Effector CD4-positive, alpha-beta T cell (primary cell): Measurements from ENCODE around the gene SNX3.

Experiments used
- DNase-seq: peaks from one replicate; pipeline ENCODE4 v3.0.0-alpha.2; 2020

SNX3 gene

DNA sequence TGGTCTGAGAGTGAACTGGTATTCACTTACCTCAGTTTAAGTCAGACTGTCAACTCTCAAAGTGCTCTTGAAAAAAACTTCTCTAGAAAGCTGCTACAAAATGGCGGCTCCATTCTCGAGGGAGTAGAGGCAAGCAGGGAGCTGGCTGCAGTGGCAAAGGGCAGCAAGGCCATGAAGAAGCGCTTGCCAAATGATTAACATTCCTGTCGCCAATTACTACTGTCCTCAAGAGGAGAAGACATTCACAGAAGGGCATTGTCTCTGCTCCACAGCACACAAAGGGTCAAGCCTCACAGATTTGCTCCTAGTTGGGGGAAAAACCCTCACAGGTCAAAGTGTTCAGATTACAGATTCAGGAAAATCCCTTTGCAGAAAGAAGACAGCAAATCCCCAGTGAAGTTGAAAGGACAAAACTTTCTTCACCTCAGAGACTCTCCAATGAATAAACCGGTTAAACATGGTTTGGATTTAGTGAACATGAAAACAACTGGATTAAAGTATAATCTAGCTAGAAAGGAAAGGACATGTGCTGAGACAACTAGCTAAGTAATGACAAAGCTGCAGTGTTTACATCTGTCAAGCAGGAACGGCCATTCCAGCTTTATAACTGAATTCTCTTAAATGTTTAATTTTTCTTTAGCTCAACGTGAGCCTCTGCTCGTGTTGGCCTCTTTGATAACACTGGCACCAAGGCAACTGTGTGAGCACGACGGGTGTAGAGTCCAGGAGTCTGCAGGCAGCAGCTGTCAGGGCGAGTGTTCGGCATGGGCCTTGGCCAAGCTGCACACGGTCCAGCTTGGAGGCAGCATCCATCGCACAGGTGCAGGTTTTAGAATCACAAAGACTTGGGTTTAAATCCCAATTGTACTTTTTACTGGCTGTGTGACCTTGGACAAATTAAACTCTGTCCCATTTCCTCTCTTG lies 57.4 kb downstream of the SNX3 start:
- no peak for DNase-seq

DNA sequence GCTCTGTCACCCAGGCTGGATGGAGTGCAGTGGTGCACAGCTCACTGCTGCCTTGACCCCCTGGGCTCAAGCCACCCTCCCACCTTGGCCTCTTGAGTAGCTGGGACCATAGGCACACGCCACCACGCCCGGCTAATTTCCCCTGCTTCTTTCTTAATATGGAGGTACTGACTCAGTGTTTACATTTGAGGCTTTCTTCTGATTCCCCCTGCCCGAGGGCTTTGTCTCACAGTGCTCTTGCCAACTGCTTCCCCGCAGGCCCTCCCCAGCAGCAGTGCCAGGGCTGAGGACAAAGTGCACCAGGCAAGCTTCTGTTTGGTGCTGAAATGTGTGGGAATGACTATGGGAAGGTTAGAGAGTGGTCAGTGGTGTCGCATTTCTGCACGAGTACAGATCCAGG lies 60.2 kb downstream of the SNX3 start:
- DNase-seq, result no peak

DNA sequence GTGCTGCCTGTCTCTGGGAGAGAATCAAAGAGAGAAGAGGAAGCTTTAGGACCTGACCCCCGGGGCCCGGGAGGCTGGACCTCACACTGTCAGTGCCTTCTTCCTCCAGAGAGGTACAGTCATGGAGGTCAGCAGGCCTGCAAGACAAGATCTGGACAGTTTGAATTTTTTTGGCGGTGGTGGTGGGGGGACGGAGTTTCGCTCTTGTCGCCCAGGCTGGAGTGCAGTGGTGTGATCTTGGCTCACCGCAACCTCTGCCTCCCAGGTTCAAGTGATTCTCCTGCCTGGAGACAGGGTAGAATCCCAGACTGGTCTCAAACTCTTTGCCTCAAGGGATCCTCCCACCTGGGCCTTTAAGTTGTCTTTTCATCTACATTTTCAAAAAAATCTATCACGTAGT lies 60.7 kb downstream of the SNX3 start:
- no peak for DNase-seq

DNA sequence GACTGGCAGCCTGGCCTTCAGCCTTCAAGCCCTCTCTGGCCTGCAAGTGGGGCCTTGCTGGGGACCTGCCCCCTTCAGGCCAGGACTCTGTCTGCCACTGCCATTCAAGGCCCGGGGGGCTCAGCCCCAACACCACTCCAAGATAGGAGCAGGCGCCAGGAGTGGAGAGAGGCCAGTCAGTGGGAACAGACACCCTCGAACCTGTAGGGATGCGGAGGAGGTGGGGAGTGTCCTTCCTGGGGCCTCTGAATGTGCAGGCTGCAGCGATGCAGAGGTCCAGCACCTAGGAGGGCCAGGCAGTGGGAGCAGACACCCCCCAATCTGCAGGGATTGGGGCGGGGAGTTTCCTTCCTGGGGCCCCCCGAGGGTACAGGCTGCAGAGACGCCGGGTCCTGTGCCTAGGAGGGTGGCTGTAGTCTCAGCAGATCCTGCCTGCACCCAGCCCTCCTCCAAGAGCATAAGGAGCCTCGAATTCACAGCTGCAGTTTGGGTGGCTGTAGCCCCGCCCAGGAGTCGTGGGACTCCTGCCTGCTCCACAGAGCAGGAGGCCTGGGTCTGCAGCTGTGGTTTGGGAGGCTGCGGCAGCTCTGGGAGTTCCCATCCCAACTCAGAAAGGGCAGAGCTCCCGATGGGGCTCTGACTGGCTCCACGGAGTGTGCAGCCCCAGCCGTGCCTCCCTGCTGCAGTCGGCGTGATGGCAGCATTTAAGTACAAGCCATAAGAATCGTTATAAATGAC lies 61.9 kb downstream of the SNX3 start:
- no peak for DNase-seq

DNA sequence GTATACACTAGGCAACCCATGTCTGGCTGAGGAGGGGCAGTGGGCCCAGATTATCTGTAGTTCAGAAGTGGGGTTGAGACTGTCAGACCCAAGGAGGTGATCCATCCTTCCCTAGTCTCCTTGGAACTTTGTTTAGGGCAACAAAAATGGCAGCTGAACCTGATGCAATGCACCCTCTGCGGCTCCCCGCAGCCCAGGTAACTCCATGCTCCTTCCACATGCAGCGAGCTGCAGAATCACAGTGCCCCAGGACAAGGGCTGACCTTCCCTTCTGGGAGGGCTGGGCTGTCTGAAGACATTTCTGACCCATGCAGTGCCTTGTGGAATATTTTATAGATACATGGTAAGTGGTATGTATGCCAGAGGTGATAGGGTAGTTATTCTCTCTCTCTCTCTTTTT lies 65.6 kb downstream of the SNX3 start:
- DNase-seq, result no peak

DNA sequence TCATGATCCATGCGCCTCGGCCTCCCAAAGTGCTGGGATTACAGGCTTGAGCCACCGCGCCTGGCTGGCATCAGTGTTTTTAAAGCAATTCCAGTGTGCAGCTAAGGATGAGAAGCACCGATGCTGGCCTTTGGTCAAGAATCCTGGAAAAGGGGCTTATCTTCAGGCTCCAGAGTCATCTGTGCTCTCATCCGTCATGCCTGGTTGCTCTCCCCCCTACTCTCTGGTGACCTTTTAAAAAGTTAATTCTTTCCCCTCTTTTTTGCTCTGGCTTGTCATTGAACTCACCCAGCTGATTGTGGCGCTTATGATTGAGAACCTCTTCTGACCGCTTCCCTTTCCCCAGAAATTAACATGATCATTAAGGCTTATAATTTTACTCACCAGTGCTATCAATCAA lies 66.3 kb downstream of the SNX3 start:
- DNase-seq, result no peak

DNA sequence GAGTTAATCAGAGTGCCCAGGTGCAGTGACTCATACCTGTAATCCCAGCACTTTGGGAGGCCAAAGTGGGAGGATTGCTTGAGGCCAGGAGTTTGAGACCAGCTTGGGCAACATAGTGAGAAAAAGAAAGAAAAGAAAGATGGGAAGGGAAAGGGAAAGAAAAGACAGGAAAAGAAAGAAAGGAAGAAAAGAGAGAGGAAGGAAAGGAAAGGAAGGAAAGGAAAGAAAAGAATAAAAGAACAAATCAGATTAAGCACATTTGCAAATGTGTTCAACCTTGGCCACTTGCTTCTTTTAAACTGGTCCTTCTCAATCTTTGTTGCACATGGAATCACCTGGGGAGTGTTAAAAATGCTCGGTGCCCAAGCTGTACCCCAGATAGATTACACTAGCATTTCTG lies 67.0 kb downstream of the SNX3 start:
- DNase-seq, result no peak

DNA sequence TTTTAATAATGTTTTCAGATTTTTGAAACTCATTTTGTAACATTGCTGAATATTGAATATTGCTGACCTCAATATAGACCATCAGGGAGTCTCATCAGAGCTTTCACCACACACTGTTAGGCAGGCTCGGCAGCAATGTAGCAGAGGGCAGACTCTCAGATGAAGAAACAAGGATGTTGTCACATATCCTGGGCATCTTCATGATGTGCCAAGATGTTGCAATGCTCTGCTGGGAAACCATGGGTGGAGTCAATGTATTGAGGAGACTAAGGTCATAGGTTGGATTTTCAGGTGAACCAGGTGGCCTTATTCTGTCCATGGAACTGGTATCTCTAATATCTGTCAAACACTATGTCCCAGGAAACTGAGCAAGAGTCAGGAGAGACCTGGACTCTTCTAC lies 67.7 kb downstream of the SNX3 start:
- DNase-seq, result no peak

DNA sequence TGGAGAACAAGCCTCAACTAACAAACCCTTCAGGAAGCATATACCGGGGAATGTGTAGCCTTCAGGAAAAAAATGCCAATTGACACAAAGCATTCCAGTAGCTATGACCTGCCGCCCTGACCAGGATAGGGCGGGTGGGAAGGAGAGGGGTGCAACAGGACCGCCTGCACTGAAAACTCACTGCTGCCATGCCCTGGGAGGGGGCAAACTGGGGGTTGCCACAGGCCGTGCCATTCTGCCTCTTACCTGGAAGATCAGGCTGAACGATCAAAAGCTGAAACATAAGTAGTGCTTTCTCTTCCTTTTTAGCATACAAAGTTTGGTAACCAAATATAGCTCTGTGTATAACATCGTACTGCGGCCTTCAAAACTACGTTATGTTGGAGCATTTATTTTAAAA lies 73.3 kb downstream of the SNX3 start:
- DNase-seq, result no peak

DNA sequence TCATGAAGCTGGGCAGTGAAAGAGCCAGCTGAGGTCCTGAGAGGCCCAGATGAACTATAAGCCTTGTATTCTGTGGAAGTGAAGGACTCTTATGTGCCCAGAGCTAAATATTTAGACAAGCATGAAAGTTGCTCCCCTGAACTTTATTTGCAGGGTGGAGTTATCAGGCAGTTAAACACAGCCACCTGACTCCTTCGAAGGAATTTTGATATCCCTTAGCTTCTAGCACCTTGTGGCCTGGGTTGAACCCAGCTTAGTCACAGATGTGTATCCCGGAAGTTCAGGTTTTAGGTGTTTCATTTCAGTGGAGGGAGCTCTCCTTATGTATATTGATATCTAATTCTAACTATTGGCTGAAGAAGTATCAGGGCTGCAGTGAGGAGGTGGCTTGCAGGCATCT lies 74.6 kb downstream of the SNX3 start:
- no peak for DNase-seq

DNA sequence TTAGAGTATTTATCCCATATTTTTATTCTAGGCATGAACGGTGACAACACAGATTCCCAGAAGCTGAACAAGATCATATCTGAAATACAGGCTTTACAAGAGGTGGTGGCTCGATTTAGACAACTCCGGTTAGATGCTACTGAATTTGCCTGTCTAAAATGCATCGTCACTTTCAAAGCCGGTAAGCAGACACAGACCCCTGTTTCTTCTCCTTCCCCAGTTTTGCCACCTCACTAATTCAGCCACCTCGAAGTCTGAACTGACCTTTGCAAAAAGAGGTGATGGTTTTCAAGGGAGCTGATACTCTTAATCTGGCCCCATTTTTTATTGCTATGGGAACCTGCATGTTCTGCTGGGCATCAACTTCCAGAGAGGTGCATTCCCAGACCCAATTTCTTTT lies 80.1 kb downstream of the SNX3 start:
- no peak for DNase-seq

DNA sequence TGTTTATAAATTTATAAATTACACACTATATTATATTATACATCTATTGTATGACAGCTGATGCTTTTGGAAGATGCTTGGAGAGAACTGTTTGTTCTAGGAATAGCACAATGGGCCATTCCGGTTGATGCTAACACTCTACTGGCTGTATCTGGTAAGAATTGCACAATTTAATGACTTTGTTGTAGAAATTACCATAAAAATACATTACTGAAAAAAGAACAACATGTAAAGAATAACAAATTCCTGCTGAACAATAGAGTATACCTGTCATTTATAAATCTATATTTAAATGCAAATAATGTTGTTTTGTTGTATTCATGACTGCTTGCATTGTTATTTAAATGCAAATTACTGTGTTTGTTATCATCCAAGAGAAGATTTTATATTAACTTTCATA lies 80.6 kb downstream of the SNX3 start:
- no peak for DNase-seq

DNA sequence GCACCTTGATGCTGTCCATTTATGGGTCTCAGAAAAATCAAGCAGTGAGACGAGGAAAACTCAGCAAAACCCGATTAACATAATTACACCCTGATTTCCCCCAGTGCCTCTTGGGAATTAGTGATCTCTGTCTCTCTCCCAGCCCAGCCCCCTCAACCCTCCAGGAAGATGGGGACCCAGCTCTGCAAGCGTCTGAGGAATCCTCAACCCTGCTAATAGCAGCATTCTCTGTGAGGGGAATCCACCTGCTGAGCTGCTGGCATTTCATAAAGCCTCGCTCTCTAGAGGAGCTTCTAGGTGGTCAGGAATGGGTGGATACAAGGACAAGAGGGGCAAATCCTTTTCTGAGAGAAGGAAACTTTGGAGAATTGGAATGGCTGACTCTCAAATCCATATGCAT lies 81.1 kb downstream of the SNX3 start:
- DNase-seq, result no peak

DNA sequence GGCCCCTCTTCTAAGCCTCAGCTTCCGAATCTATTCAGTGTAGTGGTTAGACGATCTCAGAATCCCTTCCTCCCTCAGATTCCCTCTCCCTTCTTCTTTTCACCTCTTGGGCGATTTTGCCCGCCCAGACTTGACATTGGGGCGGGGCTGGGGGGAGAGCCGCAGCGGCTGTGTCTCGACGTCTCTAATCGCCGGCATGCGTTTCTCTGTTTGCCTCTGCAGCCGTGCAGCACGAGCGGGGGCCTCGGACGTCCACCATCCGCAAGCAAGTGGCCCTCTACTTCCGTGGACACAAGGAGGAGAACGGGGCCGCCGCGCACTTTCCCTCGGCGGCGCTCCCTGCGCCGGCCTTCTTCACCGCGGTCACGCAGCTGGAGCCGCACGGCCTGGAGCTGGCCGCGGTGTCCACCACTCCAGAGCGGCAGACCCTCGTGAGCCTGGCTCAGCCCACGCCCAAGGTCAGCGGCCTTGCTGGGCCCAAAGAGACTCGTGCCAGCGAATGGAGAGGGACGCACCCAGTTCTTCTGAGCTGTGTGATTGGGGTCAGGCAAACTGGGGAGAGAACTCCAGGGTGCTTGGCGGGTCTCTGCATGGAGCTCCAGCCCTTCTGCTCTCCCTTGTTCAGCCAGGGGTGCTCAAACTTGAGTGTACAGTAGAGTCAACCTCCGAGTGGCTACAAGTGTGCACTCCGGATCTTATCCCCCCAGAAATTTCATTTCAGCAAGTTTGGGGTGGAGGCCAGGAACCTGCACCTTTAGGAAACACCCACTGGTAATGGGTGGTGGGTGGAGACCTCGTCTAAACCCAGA lies 84.4 kb downstream of the SNX3 start:
- no peak for DNase-seq

DNA sequence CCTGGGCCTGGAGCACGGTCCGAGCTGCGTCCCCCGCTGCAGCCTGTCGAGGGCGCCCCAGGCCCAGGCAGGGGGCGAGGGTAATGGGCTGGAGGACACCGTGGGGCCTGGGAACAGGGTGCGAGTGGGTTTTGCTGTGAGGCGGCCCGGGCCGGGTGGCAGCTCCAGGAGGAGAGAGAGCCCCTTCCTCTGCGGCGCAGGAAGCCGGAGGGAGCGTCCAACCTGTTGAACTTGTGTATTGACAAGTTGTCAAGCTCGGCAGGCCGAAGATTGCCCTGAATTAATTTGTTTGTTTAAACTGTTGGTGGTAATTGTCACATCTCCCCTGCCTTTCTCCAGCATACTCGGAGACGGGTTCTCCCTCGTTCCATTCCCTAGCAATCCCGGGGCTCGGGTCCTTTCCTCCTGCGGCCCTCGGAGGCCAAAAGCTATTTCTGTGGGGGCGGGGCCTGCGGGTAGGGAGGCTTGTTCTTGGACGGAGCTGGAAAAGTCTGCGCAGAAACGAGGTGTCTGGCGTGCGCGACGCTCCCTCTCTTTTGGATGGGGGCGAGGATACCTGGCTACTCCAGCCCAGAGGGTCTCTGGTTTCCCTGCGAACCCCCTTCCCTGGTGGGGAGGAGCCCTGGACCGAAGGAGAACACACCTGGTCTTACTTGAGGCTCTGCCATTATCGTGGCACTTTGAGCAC lies 85.1 kb downstream of the SNX3 start:
- DNase-seq, result no peak

DNA sequence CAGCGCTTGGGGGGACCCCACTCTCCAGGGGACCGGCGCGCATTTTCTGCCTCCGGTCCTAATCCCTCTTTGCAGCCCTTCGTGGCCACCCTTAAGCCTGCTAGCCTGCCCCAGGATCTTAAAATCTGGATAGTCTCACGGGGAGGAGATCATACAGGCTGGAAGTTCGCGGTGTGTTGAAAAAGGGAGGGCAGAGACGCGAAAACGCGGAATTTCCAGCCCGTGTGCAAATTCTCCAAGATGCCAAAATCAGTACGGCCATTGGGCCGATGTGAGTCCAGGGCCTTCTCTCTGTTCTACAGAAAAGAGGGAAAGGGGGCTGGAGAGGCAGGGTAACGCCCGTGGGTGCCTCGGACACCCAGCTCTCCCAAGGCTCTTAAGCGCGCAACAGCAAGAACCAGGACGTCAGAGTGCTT lies 85.7 kb downstream of the SNX3 start:
- no peak for DNase-seq

DNA sequence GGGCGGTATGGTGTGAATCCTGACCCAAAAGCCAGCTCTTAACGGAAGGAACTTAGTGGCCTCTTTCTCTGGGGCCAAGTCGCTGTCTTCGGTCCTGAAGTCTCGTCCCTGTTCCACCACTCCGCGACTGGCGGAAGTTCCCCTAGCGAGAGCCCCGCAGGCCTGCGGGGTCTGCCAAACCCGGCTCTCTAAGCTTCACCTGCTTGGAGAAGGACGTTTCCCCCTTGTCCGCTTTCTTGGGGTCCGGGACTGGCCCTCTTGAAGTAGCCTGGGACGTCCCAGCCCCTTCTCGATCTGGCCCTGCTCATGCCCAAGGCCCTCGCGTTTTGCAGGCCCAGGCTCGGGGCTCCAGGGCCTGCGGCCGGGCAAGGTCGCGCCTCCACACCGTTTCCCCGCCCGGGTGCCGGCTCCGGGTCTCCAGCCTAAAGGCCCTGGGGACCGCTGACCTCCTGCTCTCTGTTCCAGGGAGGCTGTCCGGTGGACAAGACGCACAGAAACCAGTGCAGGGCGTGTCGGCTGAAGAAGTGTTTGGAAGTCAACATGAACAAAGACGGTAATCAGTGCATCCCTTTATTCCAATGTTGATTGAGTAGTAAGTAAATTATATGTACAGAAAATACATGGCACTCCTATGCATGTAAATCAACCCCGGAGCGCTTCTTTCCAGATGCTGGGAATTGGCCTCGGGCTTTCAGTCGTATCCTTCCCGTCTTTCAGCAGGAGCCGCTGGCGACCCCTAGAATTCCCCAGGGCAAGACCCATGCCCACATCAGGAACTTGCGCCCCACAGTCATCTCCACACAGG lies 86.3 kb downstream of the SNX3 start:
- no peak for DNase-seq

DNA sequence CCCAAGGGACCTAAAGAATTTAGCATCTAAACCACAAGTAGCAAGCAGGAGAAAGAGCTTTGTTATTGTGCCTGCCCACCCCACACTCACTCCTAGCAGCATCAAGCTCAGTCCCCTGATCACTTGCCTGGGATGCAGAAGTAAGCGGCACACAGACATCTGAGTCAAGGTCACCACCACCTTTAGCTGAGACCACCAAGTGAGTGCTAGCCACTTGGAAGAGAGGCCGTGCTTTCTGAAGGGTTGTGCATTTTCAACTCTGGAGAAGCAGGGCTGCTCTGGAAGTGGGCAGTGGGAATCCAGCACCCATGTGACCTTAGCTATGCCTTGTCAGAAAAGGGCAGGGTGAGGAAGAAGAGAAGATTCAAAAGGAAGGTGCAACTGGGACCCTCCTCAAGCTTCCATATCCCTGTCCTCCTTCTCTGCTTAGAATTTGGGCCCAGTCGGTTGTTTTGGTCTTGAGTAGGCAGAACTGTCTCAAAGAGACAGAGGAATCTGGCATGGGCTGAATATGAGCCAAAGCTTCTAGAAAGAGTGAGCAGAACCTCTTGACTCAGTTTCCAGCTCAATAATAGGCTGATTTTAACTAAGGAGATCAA lies 88.8 kb downstream of the SNX3 start:
- DNase-seq, result no peak

DNA sequence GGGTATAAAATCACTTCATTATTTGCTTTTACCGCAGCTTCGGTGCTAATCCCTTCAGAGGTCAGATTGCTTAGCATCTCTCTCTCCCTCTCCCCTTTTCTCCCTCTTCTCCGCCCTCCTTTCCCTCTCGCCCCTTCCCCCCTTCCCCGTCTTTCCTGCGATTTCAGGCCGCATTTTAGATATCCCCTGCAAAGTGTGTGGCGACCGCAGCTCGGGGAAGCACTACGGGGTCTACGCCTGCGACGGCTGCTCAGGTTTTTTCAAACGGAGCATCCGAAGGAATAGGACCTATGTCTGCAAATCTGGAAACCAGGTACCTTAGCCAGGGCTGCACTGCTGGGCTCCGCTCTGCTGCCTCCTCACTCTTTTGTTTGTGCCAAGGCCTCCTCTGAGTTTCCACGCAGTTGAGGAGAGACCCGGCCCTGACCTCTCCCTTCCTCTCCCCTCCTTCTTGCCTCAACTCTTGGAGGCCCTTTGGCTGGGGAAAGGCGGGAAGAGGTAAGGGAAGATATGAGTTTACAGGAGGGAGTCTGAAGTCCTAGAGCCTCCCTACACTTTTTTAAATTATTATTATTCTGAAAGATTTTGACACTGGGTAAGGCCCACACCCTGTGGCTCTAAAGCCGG lies 89.4 kb downstream of the SNX3 start:
- no peak for DNase-seq

DNA sequence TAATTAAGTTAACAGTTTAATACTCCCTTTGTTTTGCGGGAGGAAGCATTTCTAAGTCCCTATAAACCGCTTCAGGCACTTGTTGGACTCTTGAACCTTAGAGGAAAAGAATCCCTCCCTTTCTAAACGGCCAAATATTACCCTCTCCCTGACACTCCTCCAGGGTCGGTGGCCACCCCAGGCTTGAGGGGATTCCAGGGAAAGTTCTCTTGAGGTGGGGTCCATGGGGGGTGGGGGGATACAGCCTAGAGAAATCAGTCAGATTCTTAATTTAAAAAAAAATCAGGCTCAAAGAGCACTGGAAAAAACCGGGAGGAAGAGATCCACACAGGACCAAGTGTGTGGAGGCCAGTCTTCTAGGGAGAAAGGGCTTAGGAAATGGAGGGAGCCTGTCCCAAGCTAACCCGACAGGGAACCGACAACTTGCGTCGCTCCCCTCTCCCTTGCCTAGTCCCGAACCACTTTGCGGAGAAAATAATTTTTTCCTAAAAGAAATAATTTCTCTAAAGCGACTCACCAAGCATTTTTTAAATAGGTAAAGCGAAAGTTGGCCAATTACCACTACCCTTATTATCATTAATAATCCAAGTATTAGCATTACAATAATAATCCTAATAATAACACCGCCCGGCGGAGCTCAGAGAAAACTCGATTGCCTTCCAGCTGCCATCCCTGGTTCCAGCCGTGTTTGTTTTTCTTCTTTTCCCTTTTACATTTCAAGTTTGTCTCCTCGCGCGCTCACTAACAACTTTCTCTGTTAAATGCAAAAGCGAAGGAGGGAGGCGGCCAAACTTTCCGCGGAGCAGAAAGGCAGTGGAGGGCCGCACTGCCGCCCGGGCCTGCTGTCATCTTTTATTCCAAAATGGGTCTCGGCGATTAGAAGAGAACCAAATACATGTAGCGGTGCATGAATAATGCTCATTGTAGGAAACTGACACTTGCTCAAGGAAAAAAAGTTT lies 90.2 kb downstream of the SNX3 start:
- DNase-seq, result no peak
